ENCODE data around the gene REXO5.

DNA sequence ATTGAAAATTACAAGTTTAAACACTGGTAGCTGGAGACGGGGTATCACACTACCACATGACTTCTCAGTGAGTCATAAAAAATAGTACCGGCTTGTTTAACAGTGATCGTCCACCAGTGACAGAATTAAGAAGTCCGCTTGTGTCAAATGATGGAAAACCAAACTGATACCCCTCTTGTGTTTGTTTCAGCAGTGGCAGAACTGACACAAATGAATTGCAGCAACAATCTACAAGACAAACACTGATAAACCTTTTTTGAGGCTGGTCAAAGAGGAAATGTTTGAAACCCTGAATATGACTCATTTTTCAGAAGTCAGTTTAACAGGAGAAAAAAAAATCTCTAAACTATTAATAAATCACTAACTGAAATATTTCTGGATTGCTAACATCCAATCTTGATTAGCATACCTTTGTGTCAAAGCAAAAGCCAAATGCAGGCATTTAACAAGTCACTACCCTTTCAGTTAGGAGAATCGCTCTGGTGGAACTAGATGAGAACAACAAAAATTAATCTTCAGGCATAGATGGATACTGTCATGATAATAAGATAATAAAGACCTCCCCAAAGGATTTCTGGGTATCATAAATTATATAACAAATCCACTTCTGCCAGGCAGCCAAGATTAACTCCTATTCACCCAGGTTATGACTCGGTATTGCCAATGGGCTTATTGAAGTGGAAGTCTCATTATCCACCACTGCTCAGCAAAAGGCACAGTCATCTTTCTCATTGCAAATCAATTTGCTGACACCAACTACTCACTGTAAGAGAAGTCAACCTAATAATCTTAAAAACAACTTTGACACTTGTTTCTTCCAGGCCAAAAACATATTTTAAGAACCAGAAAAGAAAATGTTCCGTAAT is 73.1 kb downstream of the REXO5 start:
- no peak for TF ChIP-seq EZH2 (IDR thresholded peaks at IDR 0.05; ENCODE audit: borderline replicate concordance, low read depth, low read length, severe bottlenecking)
- no peak for TF ChIP-seq CTCF (IDR thresholded peaks at IDR 0.05; ENCODE audit: borderline replicate concordance, extremely low read depth, low read length, poor library complexity, severe bottlenecking)
